Nephron progenitor cell (in vitro differentiated cells): ENCODE measurements around the gene WDR86.

Source experiments
- DNase-seq: peaks from one replicate; pipeline ENCODE4 v3.0.0; 2021
- H3K27ac Mint-ChIP-seq: 2 replicates; pipeline ENCODE4 v1.8.0; 2021; ENCODE audit warnings: mild to moderate bottlenecking, moderate library complexity, mixed read lengths
- H3K27me3 Mint-ChIP-seq: 2 replicates; pipeline ENCODE4 v1.8.0; 2021; ENCODE audit warnings: mild to moderate bottlenecking, low read depth, mixed read lengths; ENCODE audit not compliant: poor library complexity
- H3K36me3 Mint-ChIP-seq: 2 replicates; pipeline ENCODE4 v1.8.0; 2021; ENCODE audit warnings: low read depth, mixed read lengths
- H3K4me1 Mint-ChIP-seq: 2 replicates; pipeline ENCODE4 v1.8.0; 2021; ENCODE audit warnings: mixed read lengths
- H3K4me3 Mint-ChIP-seq: 2 replicates; pipeline ENCODE4 v1.8.0; 2021; ENCODE audit warnings: mild to moderate bottlenecking, moderate library complexity, mixed read lengths
- H3K9me3 Mint-ChIP-seq: 2 replicates; pipeline ENCODE4 v1.8.0; 2021; ENCODE audit warnings: mild to moderate bottlenecking, moderate library complexity, mixed read lengths
- TF ChIP-seq, protein P1 (sequence below): fragments of 200-600 bp; sonication (generic); IDR thresholded peaks from 2 replicates; pipeline ENCODE4 v1.5.0; 2021; ENCODE audit warnings: antibody characterized with exemption

The WDR86 gene, protein sequence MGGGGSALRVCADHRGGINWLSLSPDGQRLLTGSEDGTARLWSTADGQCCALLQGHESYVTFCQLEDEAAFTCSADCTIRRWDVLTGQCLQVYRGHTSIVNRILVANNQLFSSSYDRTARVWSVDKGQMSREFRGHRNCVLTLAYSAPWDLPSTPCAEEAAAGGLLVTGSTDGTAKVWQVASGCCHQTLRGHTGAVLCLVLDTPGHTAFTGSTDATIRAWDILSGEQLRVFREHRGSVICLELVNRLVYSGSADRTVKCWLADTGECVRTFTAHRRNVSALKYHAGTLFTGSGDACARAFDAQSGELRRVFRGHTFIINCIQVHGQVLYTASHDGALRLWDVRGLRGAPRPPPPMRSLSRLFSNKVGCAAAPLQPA

DNA sequence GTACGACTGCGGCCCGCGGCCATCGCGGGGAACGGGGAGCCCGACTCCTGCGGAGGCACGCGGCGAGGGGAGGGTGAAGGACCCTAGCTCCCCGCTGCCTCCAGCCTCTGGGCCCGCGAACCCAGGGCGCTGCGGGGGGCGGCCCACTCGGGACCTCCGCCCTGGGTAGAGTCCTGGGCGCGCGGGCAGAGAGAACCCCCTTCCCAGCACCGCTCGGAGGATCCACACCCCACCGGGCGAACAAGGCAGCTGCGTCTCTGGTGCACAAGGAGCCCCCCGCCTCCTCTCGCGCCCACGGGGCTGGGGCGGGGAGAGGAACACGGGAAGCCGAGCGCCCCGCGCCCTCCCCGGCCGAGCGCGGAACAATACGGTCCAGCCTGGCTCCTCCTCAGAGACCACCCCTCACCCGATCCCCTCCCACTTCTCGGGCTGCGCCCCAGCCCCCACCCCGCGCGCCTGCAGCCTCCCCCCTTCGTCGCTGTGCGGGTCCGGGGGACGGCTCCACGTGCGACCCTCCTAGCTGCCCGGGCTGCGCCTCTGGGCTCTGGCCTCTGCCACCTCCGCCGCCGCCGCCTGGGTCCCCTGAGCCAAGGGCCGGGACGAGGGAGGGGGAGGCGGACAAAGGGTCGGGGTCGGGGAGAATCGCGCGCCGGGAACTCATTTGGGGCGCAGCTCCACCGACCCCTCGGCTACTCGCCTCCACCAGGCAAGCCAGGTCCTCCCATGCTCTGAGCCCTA is at the start of gene WDR86:
WDR86 (minus strand) TSS at position 372 of the 738 bp plus-strand sequence. CDS start 449 bp downstream, outside the sequence.
- Mint-ChIP-seq H3K4me1 (peaks cover 55% of the 10 kb centered on the region), H3K27ac (peak within 1 kb of the TSS; percentile 78), H3K4me3 (peak within 1 kb of the TSS; percentile 94), H3K27me3 (peaks cover 36% of the 10 kb centered on the region), H3K9me3 (peaks cover 6% of the 10 kb centered on the region), H3K36me3 (peaks cover 28% of the 10 kb centered on the region)
- TF ChIP-seq, protein P1, sequence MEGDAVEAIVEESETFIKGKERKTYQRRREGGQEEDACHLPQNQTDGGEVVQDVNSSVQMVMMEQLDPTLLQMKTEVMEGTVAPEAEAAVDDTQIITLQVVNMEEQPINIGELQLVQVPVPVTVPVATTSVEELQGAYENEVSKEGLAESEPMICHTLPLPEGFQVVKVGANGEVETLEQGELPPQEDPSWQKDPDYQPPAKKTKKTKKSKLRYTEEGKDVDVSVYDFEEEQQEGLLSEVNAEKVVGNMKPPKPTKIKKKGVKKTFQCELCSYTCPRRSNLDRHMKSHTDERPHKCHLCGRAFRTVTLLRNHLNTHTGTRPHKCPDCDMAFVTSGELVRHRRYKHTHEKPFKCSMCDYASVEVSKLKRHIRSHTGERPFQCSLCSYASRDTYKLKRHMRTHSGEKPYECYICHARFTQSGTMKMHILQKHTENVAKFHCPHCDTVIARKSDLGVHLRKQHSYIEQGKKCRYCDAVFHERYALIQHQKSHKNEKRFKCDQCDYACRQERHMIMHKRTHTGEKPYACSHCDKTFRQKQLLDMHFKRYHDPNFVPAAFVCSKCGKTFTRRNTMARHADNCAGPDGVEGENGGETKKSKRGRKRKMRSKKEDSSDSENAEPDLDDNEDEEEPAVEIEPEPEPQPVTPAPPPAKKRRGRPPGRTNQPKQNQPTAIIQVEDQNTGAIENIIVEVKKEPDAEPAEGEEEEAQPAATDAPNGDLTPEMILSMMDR: no peak
- peak; percentile 78 for DNase-seq

DNA sequence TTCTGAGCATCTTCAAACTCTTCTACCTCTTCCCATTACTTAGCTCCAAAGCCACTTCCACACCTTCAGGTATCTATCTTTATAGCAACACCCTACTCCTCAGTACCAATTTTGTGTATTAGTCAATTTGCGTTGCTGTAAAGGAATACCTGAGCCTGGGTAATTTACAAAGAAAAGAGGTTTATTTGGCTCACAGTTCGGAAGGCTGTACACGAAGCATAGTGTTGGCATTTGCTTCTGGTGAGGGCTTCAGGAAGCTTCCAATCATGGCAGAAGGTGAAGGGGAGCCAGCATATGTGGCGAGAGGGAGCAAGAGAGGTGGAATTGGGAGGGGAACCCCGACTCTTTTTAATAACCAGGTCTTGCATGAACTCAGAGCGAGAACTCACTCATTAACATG is 47.7 kb upstream of the WDR86 start:
- Mint-ChIP-seq H3K27me3 (peaks cover 3% of the 10 kb centered on the region), H3K4me1 (peaks cover 73% of the 10 kb centered on the region), H3K27ac (no peak overlapping the region), H3K9me3 (peaks cover 23% of the 10 kb centered on the region), H3K4me3 (no peak overlapping the region), H3K36me3 (peaks cover 24% of the 10 kb centered on the region)
- no peak for DNase-seq
- TF ChIP-seq, protein P1: no peak

DNA sequence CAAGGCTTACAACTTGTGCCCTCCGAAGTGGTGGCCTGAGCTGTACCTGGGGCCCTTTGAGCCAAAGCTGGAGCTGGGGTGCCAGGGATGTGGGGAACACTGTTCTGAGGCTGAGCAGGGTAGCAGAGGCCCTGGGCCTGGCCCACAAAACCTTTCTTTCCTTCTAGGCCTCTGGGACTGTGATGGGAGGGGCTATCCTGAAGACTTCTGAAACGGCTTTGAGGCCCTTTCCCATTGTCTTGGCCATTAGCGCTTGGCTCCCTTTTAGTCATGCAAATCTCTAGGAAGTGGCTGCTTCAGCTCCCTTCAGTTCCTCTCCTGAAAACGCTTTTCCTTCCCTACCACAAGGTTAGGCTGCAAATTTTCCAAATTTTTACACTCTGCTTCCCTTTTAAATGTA is 46.9 kb upstream of the WDR86 start:
- no peak overlapping the region for H3K4me3 Mint-ChIP-seq
- TF ChIP-seq, protein P1: no peak
- peaks cover 81% of the 10 kb centered on the region for H3K4me1 Mint-ChIP-seq
- peaks cover 17% of the 10 kb centered on the region for H3K36me3 Mint-ChIP-seq
- peaks cover 6% of the 10 kb centered on the region for H3K27me3 Mint-ChIP-seq
- H3K27ac Mint-ChIP-seq: no peak overlapping the region
- peaks cover 16% of the 10 kb centered on the region for H3K9me3 Mint-ChIP-seq
- no peak for DNase-seq

DNA sequence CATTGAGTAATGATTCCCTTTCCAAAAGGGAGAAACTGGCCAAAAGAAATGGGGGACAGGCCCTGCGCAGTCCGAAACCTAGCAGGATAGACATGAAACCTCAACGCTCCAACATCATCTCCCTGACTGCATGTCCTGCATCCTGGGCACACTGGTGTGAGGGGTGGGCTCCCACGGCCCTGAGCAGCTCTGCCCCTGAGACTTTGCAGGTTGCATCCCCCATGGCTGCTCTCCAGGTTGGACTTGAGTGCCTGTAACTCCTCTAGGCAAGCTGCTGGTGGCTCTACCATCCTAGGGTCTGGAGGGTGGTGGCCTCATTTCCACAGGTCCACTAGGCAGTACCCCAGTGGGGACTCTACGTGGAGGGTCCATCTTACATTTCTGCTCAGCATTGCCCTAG is 46.4 kb upstream of the WDR86 start:
- Mint-ChIP-seq H3K27me3 (peaks cover 6% of the 10 kb centered on the region), H3K27ac (peak overlapping the region; percentile 36), H3K4me3 (no peak overlapping the region), H3K36me3 (peaks cover 15% of the 10 kb centered on the region), H3K9me3 (peaks cover 11% of the 10 kb centered on the region), H3K4me1 (peaks cover 78% of the 10 kb centered on the region)
- no peak for DNase-seq
- TF ChIP-seq, protein P1: no peak

DNA sequence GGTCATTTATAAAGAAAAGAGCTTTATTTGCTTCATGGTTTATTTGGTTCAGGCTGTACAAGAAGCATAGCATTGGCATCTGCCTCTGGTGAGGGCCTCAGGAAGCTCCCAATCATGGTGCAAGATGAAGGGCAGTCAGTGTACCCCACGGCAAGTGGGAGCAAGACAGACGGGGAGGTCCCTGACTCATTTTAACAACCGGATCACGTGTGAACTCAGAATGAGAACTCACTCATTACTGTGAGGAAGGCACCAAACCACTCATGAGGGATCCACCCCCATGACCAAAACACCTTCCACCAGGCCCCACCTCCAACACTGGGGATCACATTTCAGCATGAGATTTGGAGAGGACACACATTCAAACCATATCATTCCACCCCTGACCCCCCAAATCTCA is 45.9 kb upstream of the WDR86 start:
- TF ChIP-seq, protein P1: no peak
- peaks cover 11% of the 10 kb centered on the region for H3K36me3 Mint-ChIP-seq
- H3K27me3 Mint-ChIP-seq: peaks cover 8% of the 10 kb centered on the region
- peaks cover 8% of the 10 kb centered on the region for H3K9me3 Mint-ChIP-seq
- H3K4me1 Mint-ChIP-seq: peaks cover 78% of the 10 kb centered on the region
- no peak for DNase-seq
- H3K4me3 Mint-ChIP-seq: no peak overlapping the region
- H3K27ac Mint-ChIP-seq: peak overlapping the region; percentile 3
